ENCODE results near the gene STK36. TPM values are rescaled to one million over a fixed set of nuclear protein-coding genes. Genes with fewer than 3 reads are reported as not detected.

Gene STK36
- total and polyA plus RNA-seq, 2 experiments from 2014 or later = 29.9 to 42.7 TPM

GRCh38 chr2:218671097-218671653 is 711 bp upstream of the STK36 start:
- Histone ChIP-seq H3K27ac (peak overlapping the region; percentile 91), H3K27me3 (no peaks in the 10 kb centered on the region), H3K4me1 (ENCODE audit: insufficient read depth) (peaks cover 8% of the 10 kb centered on the region), H4K20me1 (ENCODE audit: insufficient read depth, poor library complexity, severe bottlenecking) (no peaks in the 10 kb centered on the region), H3K4me2 (peak overlapping the region; percentile 81), H3K4me3 (peak overlapping the region; percentile 42), H3K36me3 (replicated peaks; ENCODE audit: insufficient read depth, low read depth) (no peaks in the 10 kb centered on the region), H3K9me2 (replicated peaks; ENCODE audit: insufficient read depth) (no peaks in the 10 kb centered on the region), H3K9me3 (ENCODE audit: low read depth) (no peaks in the 10 kb centered on the region), H2AFZ (peak overlapping the region; percentile 61), H3K79me2 (peaks cover 27% of the 10 kb centered on the region)
- peak; percentile 50 for DNase-seq (ENCODE audit: low spot score)
- TF ChIP-seq CTCF (IDR thresholded peaks at IDR 0.05; ENCODE audit: poor library complexity) = no peak
- TF ChIP-seq EZH2phosphoT487 (IDR thresholded peaks at IDR 0.05; ENCODE audit: low read depth, severe bottlenecking, unreplicated experiment) = no peak
- no peak for TF ChIP-seq EZH2 (IDR thresholded peaks at IDR 0.05; ENCODE audit: borderline replicate concordance)
- WGBS (ENCODE audit: low lambda C conversion rate, missing lambda C conversion rate) = 45% methylated on average over 12 of the region's 12 CpGs

- Histone ChIP-seq H3K79me2 (no peaks in the 10 kb centered on the region), H2AFZ (no peak overlapping the region), H4K20me1 (ENCODE audit: insufficient read depth, poor library complexity, severe bottlenecking) (no peaks in the 10 kb centered on the region), H3K36me3 (replicated peaks; ENCODE audit: insufficient read depth, low read depth) (no peaks in the 10 kb centered on the region), H3K4me2 (no peak overlapping the region), H3K27ac (no peak overlapping the region), H3K9me3 (ENCODE audit: low read depth) (no peaks in the 10 kb centered on the region), H3K4me1 (ENCODE audit: insufficient read depth) (no peaks in the 10 kb centered on the region), H3K4me3 (no peak overlapping the region), H3K27me3 (no peaks in the 10 kb centered on the region), H3K9me2 (replicated peaks; ENCODE audit: insufficient read depth) (no peaks in the 10 kb centered on the region)
- no peak for TF ChIP-seq CTCF (IDR thresholded peaks at IDR 0.05; ENCODE audit: poor library complexity)
- TF ChIP-seq EZH2 (IDR thresholded peaks at IDR 0.05; ENCODE audit: borderline replicate concordance) = no peak
- no peak for DNase-seq (ENCODE audit: low spot score)
- WGBS (ENCODE audit: low lambda C conversion rate, missing lambda C conversion rate) = 85% methylated on average over 4 of the region's 4 CpGs
These were observed 7.2 kb downstream of the STK36 start for GRCh38 chr2:218679119-218679518.

GRCh38 chr2:218680061-218680460 is 8.2 kb downstream of the STK36 start:
- Histone ChIP-seq H3K4me1 (ENCODE audit: insufficient read depth) (no peaks in the 10 kb centered on the region), H3K79me2 (no peaks in the 10 kb centered on the region), H3K27ac (no peak overlapping the region), H3K9me3 (ENCODE audit: low read depth) (no peaks in the 10 kb centered on the region), H4K20me1 (ENCODE audit: insufficient read depth, poor library complexity, severe bottlenecking) (no peaks in the 10 kb centered on the region), H3K36me3 (replicated peaks; ENCODE audit: insufficient read depth, low read depth) (no peaks in the 10 kb centered on the region), H3K4me3 (no peak overlapping the region), H3K9me2 (replicated peaks; ENCODE audit: insufficient read depth) (no peaks in the 10 kb centered on the region), H3K27me3 (no peaks in the 10 kb centered on the region), H2AFZ (no peak overlapping the region), H3K4me2 (no peak overlapping the region)
- no peak for DNase-seq (ENCODE audit: low spot score)
- TF ChIP-seq EZH2phosphoT487 (IDR thresholded peaks at IDR 0.05; ENCODE audit: low read depth, severe bottlenecking, unreplicated experiment) (no peak), EZH2 (IDR thresholded peaks at IDR 0.05; ENCODE audit: borderline replicate concordance) (no peak), CTCF (IDR thresholded peaks at IDR 0.05; ENCODE audit: poor library complexity) (no peak)
- 94% methylated on average over 3 of the region's 3 CpGs for WGBS (ENCODE audit: low lambda C conversion rate, missing lambda C conversion rate)
